22Rv1 (cell line): ENCODE measurements around the gene MSI2.

Experiments
- H3K27ac ChIP-seq: fragments of 450-650 bp; 2 replicates; pipeline ENCODE4 v1.5.1; 2017
- ZFX ChIP-seq: fragments of 450-650 bp; IDR thresholded peaks from 2 replicates; pipeline ENCODE4 v1.6.1; 2017; ENCODE audit warnings: antibody characterized with exemption, borderline replicate concordance
- TF ChIP-seq, protein P1 (sequence below): fragments of 450-650 bp; IDR thresholded peaks from 2 replicates; pipeline ENCODE4 v1.5.1; 2017; ENCODE audit warnings: mild to moderate bottlenecking

MSI2 gene

DNA sequence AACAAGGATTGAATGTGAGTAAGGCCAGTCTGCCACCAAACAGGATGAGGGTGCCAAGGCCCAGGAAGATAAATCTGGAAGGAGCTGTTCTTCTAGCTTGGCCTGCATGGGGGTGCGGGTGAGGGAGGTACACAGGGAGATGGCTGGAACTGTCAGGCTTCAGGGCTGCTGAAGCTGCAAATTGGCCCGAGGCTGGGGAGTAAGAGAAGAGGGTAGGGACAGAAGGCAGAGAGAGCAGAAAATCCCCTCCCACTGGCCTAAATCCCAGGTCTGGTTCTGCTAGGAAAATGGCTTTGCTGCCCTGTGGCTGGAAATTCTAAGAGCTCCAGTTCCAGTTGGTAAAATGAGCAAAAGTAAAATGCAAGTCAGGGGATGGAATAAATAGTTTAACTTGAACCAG is 400.9 kb downstream of the MSI2 start:
- no peak overlapping the region for H3K27ac ChIP-seq
- TF ChIP-seq, protein P1, sequence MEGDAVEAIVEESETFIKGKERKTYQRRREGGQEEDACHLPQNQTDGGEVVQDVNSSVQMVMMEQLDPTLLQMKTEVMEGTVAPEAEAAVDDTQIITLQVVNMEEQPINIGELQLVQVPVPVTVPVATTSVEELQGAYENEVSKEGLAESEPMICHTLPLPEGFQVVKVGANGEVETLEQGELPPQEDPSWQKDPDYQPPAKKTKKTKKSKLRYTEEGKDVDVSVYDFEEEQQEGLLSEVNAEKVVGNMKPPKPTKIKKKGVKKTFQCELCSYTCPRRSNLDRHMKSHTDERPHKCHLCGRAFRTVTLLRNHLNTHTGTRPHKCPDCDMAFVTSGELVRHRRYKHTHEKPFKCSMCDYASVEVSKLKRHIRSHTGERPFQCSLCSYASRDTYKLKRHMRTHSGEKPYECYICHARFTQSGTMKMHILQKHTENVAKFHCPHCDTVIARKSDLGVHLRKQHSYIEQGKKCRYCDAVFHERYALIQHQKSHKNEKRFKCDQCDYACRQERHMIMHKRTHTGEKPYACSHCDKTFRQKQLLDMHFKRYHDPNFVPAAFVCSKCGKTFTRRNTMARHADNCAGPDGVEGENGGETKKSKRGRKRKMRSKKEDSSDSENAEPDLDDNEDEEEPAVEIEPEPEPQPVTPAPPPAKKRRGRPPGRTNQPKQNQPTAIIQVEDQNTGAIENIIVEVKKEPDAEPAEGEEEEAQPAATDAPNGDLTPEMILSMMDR: no peak
- no peak for TF ChIP-seq ZFX

DNA sequence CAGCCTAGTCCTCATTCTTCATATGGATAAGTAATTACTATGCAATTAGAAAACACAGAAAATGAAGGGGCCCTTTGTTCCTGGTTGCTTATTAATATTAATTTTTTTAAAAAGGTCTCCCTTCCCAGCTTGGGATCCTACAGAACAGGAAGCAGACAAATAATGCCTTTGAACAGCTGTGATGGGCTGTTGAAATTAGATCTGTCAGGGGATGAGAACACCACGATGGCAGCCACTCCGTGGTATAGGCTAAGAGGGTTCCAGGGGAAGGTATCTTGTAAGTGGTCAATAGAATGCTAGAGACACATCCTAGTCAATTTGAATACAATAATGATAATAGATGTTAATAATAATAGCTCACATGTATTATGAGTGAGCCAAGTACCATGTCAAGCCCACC is 405.7 kb downstream of the MSI2 start:
- peak overlapping the region; percentile 98 for H3K27ac ChIP-seq
- TF ChIP-seq, protein P1: no peak
- TF ChIP-seq ZFX: no peak

DNA sequence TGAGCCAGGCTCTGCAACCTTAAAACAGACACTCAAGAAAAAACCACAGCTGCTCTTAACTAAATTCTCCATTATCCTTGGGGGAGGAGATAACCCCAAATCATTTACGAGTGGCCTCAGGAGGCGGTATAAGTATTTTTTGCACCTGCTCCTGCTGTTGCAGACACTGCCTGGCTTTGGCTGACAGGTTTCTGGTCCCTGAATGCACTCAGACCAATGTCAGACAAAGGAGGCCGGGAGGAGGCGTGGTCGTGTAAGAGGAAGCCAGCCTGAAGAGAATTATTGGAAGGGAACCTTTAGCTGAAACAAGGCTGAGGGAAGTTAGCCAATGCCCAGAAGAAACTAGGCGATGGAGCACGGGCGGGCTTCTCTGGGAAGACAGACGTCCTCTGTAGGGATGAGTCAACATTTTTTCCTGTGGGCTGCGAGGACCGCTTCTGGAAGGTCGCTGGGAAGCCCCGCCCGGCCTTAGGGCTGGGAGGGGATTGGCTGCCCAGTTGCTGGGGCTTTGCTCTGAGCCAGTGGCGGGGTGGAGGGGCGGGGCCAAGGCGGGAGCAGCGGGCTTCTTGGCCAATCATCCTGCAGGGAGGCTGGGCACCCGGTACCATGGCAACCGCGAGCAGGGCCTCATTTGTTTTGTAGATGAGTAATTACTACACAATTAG is 406.5 kb downstream of the MSI2 start:
- TF ChIP-seq, protein P1: no peak
- no peak for TF ChIP-seq ZFX
- peak overlapping the region; percentile 98 for H3K27ac ChIP-seq

DNA sequence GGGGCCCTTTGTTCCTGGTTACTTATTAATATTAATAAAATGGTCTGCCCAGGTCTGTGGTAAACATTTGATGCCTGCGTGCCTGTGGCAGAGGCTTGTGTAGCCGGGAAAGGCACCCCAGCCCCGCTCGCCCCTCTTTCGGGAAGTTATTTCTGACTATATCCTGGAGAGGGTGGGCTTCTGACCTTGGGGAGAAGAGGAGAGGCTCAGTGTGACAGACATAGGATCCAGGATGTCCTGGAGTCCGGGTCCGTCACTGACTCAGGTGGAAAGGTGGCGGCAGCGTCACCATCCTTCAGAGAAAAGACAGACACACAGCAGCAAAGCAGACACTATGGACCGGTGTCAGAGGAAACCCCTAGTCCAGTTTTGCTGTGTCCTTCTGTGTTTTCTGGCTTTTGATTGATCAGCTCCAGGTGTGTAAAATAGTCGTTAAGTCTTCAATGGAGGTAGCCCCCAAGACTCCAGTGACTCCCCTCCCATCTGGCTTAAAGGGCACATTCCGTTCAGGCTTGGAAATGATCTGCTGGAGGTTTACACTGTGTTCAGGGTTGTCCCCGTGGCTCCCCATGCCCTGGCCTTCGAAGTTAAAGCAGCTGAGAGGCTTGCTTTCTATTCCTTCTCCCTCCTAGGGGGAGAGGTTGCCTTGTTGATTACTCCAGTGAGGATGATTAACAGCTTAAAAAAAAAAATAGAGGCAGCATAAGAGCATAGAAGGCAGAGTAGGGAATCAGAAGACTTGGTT is 407.2 kb downstream of the MSI2 start:
- H3K27ac ChIP-seq: peak overlapping the region; percentile 98
- TF ChIP-seq, protein P1: no peak
- TF ChIP-seq ZFX: no peak

DNA sequence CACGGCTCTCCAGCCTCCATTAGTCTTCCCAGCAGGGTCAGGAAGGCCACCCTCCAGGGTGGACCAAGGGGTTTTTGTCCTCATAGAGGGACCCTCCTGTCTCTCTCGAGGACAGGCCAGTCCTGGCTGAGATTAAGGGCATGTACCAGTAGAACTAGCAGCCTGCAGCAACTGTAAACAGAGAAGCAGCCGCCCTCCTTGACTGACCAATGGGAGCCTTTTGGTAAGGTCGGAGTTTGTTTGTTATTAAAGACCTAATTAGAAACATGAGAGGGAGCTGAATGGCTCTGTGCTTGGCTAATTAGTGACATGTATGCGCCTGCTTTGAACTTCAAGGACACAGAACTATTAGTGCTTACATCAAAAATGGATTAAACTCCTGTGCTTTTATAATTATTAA is 408.8 kb downstream of the MSI2 start:
- peak overlapping the region; percentile 98 for H3K27ac ChIP-seq
- no peak for TF ChIP-seq ZFX
- TF ChIP-seq, protein P1: no peak

DNA sequence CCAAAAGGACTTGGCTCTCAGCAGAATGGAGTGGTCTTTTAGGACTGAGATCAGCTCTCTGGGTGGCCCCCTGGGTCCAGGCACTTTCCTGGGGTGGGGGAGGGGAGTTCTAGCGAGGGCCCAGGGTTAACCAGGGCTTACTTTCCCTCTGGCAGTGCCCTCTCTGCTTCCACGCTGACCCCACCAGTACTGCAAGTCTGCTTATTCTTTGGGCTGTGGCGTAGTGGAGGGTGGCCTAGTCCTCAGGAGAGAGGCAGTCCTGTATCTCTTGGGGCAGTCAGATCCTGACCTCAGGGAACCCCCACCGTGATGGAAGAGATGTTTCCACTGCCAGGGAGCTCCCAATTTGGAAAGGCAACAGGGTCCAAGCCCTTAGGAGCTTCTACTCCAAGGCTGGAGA is 409.4 kb downstream of the MSI2 start:
- TF ChIP-seq, protein P1: 0 out of 2 replicates have a peak, but pooled peaks have one; percentile 2
- no peak for TF ChIP-seq ZFX
- H3K27ac ChIP-seq: peak overlapping the region; percentile 98

DNA sequence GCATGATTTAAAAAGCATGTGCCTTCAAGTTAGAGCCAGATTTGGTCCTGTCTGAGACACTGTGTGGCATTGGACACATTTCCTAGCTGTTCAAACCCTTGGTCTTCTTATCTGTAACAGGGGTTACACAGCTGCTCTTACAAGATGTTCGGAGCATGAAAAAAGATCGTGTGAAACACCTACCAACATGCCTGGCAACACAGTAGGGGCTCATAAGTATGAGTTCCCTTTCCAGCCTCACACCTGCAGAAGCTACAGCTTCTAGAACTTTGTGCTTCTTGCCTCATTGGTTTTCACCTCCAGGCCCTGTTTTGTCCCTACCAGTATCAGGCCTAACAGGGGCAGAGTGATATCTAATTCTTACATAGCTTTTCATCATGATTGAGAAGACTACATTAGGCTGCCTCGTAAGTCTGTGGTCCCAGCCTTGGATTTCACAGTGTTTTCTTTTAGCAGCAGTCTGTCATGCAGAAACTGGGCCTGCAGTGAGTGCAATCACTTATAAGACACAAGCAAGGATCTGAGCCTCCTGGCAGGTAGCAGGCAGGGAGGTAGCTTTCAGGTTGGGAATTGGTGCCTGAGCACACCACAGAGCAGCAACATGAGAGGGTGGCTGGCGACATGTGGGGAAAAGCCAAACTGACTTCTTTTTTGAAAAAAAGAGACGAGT is 410.0 kb downstream of the MSI2 start:
- H3K27ac ChIP-seq: peak overlapping the region; percentile 98
- TF ChIP-seq, protein P1: no peak
- TF ChIP-seq ZFX: no peak
